ENCODE data around the gene LRRC75A. TPM values are rescaled to one million over a fixed set of nuclear protein-coding genes. Genes with fewer than 3 reads are reported as not detected.

Gene LRRC75A
- total and polyA plus RNA-seq, 2 of the 8 experiments (the other 6 are each of a cell fraction or from before 2014, with no cell fraction given), result 9.7 to 9.9 TPM

DNA sequence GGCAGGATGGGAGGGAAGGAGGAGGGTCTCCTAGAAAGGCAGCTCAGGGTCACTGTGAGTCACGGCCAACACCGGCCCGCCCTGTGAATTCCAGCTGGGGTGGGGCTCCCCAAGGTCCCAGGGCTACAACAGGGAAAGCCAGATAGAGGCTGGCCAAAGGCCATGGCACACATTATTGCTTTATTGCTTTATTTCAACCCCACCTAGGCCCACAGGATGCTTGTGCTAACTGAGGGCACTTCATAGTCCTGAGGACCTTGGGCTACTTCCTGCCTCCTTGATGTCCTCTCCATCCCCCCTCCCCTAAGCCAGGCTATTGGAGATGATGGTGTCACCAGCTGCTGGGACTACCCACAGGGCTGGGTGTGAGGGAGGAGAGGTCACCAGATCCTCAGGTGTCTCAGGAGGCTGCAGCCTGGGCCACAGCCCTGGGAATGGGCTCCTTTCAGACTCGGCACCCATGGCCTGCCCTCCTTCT is 26.1 kb downstream of the LRRC75A start (continued):
- TF ChIP-seq SIN3A (conservative IDR thresholded peaks at IDR 0.05 in 1 of 2, IDR thresholded peaks at IDR 0.05 in 1 of 2; ENCODE audit: low read depth in 1 of 2, low read length in 2 of 2) (no peak), GTF2F1 (IDR thresholded peaks at IDR 0.05; ENCODE audit: borderline replicate concordance, low read depth, low read length) (no peak), SRF (IDR thresholded peaks at IDR 0.05; ENCODE audit: low read depth, low read length) (no peak), KDM5A (IDR thresholded peaks at IDR 0.05; ENCODE audit: low read length) (no peak), YY1 (IDR thresholded peaks at IDR 0.05; ENCODE audit: low read depth, low read length) (no peak)

All from H1 (cell line).